HUES6 (cell line): Measurements from ENCODE around the gene SYN1.

Experiments
- H3K27ac ChIP-seq: 2 replicates; pipeline ENCODE4 v1.7.0; 2013; ENCODE audit warnings: low read depth, mild to moderate bottlenecking, low read length, inconsistent platforms
- H3K27me3 ChIP-seq: 2 replicates; pipeline ENCODE4 v1.6.1; 2013; ENCODE audit warnings: low read length; ENCODE audit not compliant: control insufficient read depth, insufficient read depth
- H3K36me3 ChIP-seq: 2 replicates; pipeline ENCODE4 v1.6.1; 2013; ENCODE audit warnings: low read length; ENCODE audit not compliant: control insufficient read depth, insufficient read depth
- H3K4me1 ChIP-seq: 2 replicates; pipeline ENCODE4 v1.6.1; 2013; ENCODE audit warnings: low read length; ENCODE audit not compliant: control insufficient read depth, insufficient read depth
- H3K4me3 ChIP-seq: 2 replicates; pipeline ENCODE4 v1.5.1; 2013; ENCODE audit warnings: low read depth, low read length
- H3K9ac ChIP-seq: one replicate; pipeline ENCODE4 v1.6.1; 2013; ENCODE audit warnings: mild to moderate bottlenecking, low read length
- H3K9me3 ChIP-seq: 2 replicates; pipeline ENCODE4 v1.6.1; 2013; ENCODE audit warnings: low read depth, low read length; ENCODE audit not compliant: control insufficient read depth, insufficient read depth

Gene SYN1

GRCh38 chrX:47583240-47583861, 36.3 kb downstream of the SYN1 start:
- H3K4me3 ChIP-seq = peak overlapping the region; percentile 63; the same call in 1 of the 2 replicates
- peaks cover 12% of the 10 kb centered on the region; the same call in 1 of the 2 replicates for H3K4me1 ChIP-seq
- H3K9ac ChIP-seq = no peak overlapping the region

DNA sequence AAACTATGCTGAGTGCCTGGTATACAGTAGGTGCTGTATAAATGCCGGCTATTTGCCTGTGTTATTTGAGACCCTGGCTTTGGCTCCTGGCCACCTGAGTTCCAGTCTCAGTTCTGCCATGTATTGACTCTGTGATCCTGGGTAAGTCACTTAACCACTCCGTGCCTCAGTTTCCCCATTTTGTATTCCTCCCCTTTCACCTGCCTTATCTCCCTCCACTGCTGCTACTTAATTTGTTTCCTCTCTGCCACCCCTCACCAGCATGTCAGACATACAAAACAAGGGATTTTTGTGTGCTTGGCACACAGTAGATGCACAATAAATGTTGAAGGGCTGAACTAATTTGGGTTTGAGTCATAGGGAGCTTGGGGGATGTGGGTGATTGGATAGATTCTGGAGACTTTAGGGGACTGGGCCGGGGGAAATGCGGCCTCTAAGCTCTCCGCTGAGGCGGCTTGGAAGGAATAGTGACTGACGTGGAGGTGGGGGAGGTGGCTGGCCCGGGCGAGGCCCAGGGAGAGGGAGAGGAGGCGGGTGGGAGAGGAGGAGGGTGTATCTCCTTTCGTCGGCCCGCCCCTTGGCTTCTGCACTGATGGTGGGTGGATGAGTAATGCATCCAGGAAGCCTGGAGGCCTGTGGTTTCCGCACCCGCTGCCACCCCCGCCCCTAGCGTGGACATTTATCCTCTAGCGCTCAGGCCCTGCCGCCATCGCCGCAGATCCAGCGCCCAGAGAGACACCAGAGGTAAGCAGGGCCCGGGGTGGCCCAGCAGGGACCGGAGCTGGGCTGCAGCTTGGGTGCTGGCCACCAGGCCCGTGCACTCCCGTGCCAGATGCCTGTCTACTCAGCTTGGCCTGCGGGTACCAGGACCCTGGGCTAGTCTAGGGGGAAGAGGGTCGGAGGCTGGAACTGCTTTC, 37.7 kb downstream of the SYN1 start, which contains the start of gene TIMP1:
Gene TIMP1 (plus strand): TSS at position 706 of the 917 bp plus-strand sequence. CDS start 980 bp downstream, outside the sequence.
- peaks cover 9% of the 10 kb centered on the region; the same call in 1 of the 2 replicates for H3K36me3 ChIP-seq
- H3K4me3 ChIP-seq = peak within 1 kb of the TSS; percentile 63
- H3K27me3 ChIP-seq = no peaks in the 10 kb centered on the region
- H3K9me3 ChIP-seq = peaks cover 3% of the 10 kb centered on the region; the same call in 1 of the 2 replicates
- peak within 1 kb of the TSS; percentile 69 for H3K9ac ChIP-seq
- no peak within 1 kb of the TSS for H3K27ac ChIP-seq
- peaks cover 12% of the 10 kb centered on the region; the same call in 1 of the 2 replicates for H3K4me1 ChIP-seq

More at GRCh38 chrX:47583240-47583861, 36.3 kb downstream of the SYN1 start:
- Histone ChIP-seq H3K27ac (no peak overlapping the region), H3K9me3 (peaks cover 7% of the 10 kb centered on the region; the same call in 1 of the 2 replicates), H3K27me3 (no peaks in the 10 kb centered on the region), H3K36me3 (peaks cover 10% of the 10 kb centered on the region; the same call in 1 of the 2 replicates)

DNA sequence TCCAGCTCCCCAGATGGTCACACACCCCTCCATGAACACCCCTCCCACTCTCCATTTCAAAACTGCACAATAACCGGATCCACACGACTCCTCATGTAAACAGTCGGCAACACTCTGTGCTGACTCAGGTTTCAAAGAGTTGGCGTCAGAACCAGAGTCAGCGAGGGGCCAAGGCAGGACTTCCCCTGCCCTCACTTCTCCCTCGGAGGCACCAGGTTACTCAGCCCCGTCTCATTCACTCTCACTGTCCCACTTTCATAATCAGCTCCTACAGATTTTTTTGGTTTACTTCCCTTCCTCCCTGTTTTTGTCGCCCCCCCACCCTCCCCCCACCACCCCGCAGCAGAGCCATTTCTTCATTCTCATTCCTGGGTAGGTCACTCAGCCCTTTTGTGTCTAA, 40.1 kb downstream of the SYN1 start:
- Histone ChIP-seq H3K36me3 (no peaks in the 10 kb centered on the region), H3K9ac (no peak overlapping the region), H3K9me3 (peaks cover 6% of the 10 kb centered on the region; the same call in 1 of the 2 replicates), H3K4me1 (peaks cover 17% of the 10 kb centered on the region; the same call in 1 of the 2 replicates), H3K27me3 (no peaks in the 10 kb centered on the region), H3K4me3 (no peak overlapping the region), H3K27ac (no peak overlapping the region)

DNA sequence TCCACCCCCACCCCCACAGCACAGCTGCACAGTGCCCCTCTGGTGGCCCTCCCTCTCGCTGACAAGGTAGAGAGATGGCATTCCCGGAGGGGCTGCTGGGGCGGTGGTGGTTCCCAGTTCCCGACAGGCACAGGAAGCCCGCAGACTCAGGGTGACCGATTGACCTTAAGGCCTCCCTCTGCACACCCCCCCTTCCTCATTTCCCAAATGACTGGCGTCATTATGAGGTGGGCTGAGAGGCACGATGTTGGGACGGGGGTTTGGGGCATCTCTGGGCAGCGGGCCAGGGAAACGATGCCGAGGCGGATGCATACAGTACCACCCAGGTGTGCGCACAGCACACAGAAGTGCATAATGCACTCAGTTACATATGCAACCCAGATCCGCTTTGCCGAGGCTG, 41.0 kb downstream of the SYN1 start:
- no peak overlapping the region for H3K9ac ChIP-seq
- H3K27ac ChIP-seq = no peak overlapping the region
- H3K4me1 ChIP-seq = peaks cover 19% of the 10 kb centered on the region; the same call in 1 of the 2 replicates

GRCh38 chrX:47577901-47578300, 41.8 kb downstream of the SYN1 start:
- Histone ChIP-seq H3K36me3 (no peaks in the 10 kb centered on the region), H3K9me3 (peaks cover 10% of the 10 kb centered on the region; the same call in 1 of the 2 replicates), H3K27ac (no peak overlapping the region), H3K27me3 (no peaks in the 10 kb centered on the region), H3K9ac (no peak overlapping the region), H3K4me1 (peaks cover 26% of the 10 kb centered on the region), H3K4me3 (no peak overlapping the region)

More for the DNA sequence above, 41.0 kb downstream of the SYN1 start:
- H3K27me3 ChIP-seq = no peaks in the 10 kb centered on the region
- H3K9me3 ChIP-seq = peaks cover 6% of the 10 kb centered on the region; the same call in 1 of the 2 replicates
- H3K36me3 ChIP-seq = no peaks in the 10 kb centered on the region
- no peak overlapping the region for H3K4me3 ChIP-seq

DNA sequence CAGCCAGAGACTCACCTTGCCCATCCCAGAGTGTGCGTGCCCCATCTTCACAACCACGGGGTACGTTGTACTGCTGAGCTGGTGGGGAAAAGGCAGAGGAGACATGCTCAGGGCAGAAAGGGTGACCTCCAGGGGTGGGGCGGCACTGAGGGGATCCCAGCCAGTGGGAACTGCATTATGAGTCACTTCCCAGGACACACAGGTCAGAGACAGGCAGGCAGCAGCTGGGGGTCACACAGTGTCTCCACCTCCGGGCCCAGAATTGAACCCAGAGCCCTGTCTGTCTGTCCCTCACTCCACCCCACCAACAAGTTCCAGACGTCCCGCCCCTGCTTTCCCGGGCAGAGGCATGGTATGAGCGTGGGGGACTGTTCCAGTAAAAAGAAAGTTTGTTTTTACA, 42.2 kb downstream of the SYN1 start:
- Histone ChIP-seq H3K36me3 (no peaks in the 10 kb centered on the region), H3K4me3 (no peak overlapping the region), H3K4me1 (peaks cover 31% of the 10 kb centered on the region), H3K9me3 (peaks cover 12% of the 10 kb centered on the region; the same call in 1 of the 2 replicates), H3K27me3 (no peaks in the 10 kb centered on the region), H3K27ac (no peak overlapping the region), H3K9ac (no peak overlapping the region)

GRCh38 chrX:47576021-47576898, 43.4 kb downstream of the SYN1 start:
- Histone ChIP-seq H3K4me3 (no peak overlapping the region), H3K27ac (no peak overlapping the region), H3K4me1 (peaks cover 28% of the 10 kb centered on the region), H3K36me3 (peaks cover 8% of the 10 kb centered on the region), H3K27me3 (no peaks in the 10 kb centered on the region), H3K9ac (no peak overlapping the region), H3K9me3 (peaks cover 13% of the 10 kb centered on the region; the same call in 1 of the 2 replicates)

- Histone ChIP-seq H3K9ac (peak overlapping the region; percentile 94), H3K4me1 (peaks cover 28% of the 10 kb centered on the region), H3K27me3 (no peaks in the 10 kb centered on the region), H3K4me3 (peak overlapping the region; percentile 70), H3K36me3 (peaks cover 22% of the 10 kb centered on the region), H3K27ac (peak overlapping the region; percentile 99; the same call in 1 of the 2 replicates), H3K9me3 (peaks cover 16% of the 10 kb centered on the region; the same call in 1 of the 2 replicates)
Observed at GRCh38 chrX:47574547-47575301, 44.9 kb downstream of the SYN1 start.

DNA sequence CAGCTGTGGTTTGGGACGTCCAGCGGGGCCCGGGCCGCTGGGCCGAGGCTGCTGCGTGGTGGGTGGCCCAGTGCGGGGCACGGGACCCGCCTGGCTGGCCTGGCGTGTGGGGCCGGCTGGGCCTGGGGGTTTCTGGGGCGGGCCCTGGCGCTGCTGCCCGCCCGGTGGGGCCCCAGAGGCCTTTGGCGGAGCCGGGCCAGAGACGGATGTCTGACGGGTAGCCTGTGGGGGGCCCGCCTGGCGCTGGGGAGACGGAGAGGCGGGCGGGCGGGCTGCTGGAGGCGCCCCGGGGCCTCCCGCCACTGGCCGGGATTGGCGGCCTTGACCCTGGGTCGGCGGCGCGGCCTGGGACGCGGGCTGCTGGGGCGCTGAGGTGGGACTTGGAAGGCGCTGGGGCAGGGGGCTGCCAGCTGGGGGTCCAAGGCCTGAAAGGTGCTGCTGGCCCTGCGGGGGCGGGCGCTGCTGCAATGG, 45.5 kb downstream of the SYN1 start:
- Histone ChIP-seq H3K9ac (peak overlapping the region; percentile 94), H3K4me1 (peaks cover 28% of the 10 kb centered on the region), H3K27me3 (no peaks in the 10 kb centered on the region), H3K9me3 (peaks cover 18% of the 10 kb centered on the region; the same call in 1 of the 2 replicates), H3K4me3 (peak overlapping the region; percentile 70), H3K27ac (peak overlapping the region; percentile 99), H3K36me3 (peaks cover 29% of the 10 kb centered on the region)
